A549 treated with CORT108297 at 1 μM for 4 hours (cell line): ENCODE data around the gene RBM43. TPM values are rescaled to one million over a fixed set of nuclear protein-coding genes. Genes with fewer than 3 reads are reported as not detected.

ENCODE experiments used
- total RNA-seq: library from RNA; stranded (reverse); fragments of 200-300 nt; extraction: Qiagen RNA extraction; gene quantifications from 5 replicates; pipeline ENCODE4 v1.2.3, GENCODE V29; 2022

Gene RBM43
- total RNA-seq: 2.5 to 3.7 TPM (median 3.4 TPM) in 5 replicates

GRCh38 chr2:151261231-151261976, at the start of gene RBM43:
RBM43 (minus strand) TSS chr2:151261863; CDS start chr2:151261727, 136 bp downstream.

Other genes with a start within 250 kb of the RBM43 start
- gene NMI, start 27.8 kb upstream of the RBM43 start, total RNA-seq: 11.5 to 16.2 TPM (median 11.7 TPM) in 5 replicates
- 1.0 to 2.0 TPM (median 1.4 TPM) in 5 replicates for gene TNFAIP6, start 95.7 kb upstream of the RBM43 start, total RNA-seq
- 14.1 to 23.8 TPM (median 17.9 TPM) in 5 replicates for gene RIF1, start 148.0 kb upstream of the RBM43 start, total RNA-seq